HG02884 (cell line): Measurements from ENCODE around the gene FRK.
"Not testable (repeated sequence)": the region's sequence is repeated elsewhere in the genome, so short reads cannot be mapped to it uniquely, and the experiment has no call there.

ENCODE experiments used
- ATAC-seq: cut with Tn5 transposase; IDR thresholded peaks from one replicate; pipeline ENCODE4 v1.9.1; 2021; ENCODE audit warnings: mild to moderate bottlenecking, moderate library complexity; ENCODE audit not compliant: unreplicated experiment

FRK gene

GRCh38 chr6:116074732-116075390, 14.2 kb upstream of the FRK start:
- ATAC-seq: no peak

GRCh38 chr6:116073765-116074440, 13.2 kb upstream of the FRK start:
- ATAC-seq: no peak

- no peak for ATAC-seq
Observed at GRCh38 chr6:116072368-116072767, 11.7 kb upstream of the FRK start.

GRCh38 chr6:116070616-116071389, 10.1 kb upstream of the FRK start:
- ATAC-seq: no peak

GRCh38 chr6:116070101-116070500, 9.4 kb upstream of the FRK start:
- ATAC-seq: no peak

GRCh38 chr6:116066789-116067188, 6.1 kb upstream of the FRK start:
- no peak for ATAC-seq

GRCh38 chr6:116064666-116065065, 4.0 kb upstream of the FRK start:
- no peak for ATAC-seq

- ATAC-seq: no peak
Observed at GRCh38 chr6:116062496-116062895, 1.8 kb upstream of the FRK start.

- ATAC-seq: peak; percentile 64
Observed at GRCh38 chr6:116059713-116060571, 749 bp downstream of the FRK start.

GRCh38 chr6:116057766-116058165, 2.9 kb downstream of the FRK start:
- ATAC-seq: no peak

GRCh38 chr6:116055513-116055912, 5.2 kb downstream of the FRK start:
- ATAC-seq: no peak

GRCh38 chr6:116051244-116051643, 9.4 kb downstream of the FRK start:
- no peak for ATAC-seq

- ATAC-seq: no peak
Observed at GRCh38 chr6:116050737-116051136, 10.0 kb downstream of the FRK start.

- no peak for ATAC-seq
Observed at GRCh38 chr6:116049321-116049720, 11.4 kb downstream of the FRK start.

- peak; percentile 96 for ATAC-seq
Observed at GRCh38 chr6:116047173-116047933, 13.3 kb downstream of the FRK start.

- no peak for ATAC-seq
Observed at GRCh38 chr6:116046737-116047136, 14.0 kb downstream of the FRK start.

GRCh38 chr6:116046272-116046671, 14.4 kb downstream of the FRK start:
- not testable (repeated sequence) for ATAC-seq

- no peak for ATAC-seq
Observed at GRCh38 chr6:116041934-116042333, 18.8 kb downstream of the FRK start.

GRCh38 chr6:116040993-116041392, 19.7 kb downstream of the FRK start:
- no peak for ATAC-seq

GRCh38 chr6:116036885-116037284, 23.8 kb downstream of the FRK start:
- no peak for ATAC-seq
